Panc1 (cell line): ENCODE results near the gene ARSI. TPM values are rescaled to one million over a fixed set of nuclear protein-coding genes. Genes with fewer than 3 reads are reported as not detected.

ENCODE experiments used
- ATAC-seq: fragments of 200-7000 bp; cut with Tn5 transposase; 2 replicates; pipeline ENCODE4 v1.9.1; 2020; ENCODE audit warnings: mild to moderate bottlenecking, moderate library complexity
- BruUV-seq: library from RNA; stranded (reverse); fragments of 400-500 nt; replicated peaks from 2 replicates; lab custom pipeline; 2021; lab: Mats Ljungman, UMichigan
- CTCF ChIA-PET: fragments of 300-600 bp; sonication (Branson Sonifier 250); formaldehyde crosslinking; loops from one replicate; lab custom pipeline; 2022; ENCODE audit warnings: antibody characterized with exemption; lab: Charles Lee
- POLR2A ChIA-PET: fragments of 300-600 bp; sonication (Branson Sonifier 250); formaldehyde crosslinking; loops from one replicate; lab custom pipeline; 2022; ENCODE audit warnings: antibody characterized with exemption; lab: Charles Lee
- DNase-seq: peaks from one replicate; pipeline ENCODE4 v3.0.0-alpha.2; 2010; ENCODE audit warnings: low read depth, low spot score
- H3K27ac ChIP-seq: 2 replicates; pipeline ENCODE4 v1.5.1; 2011; ENCODE audit warnings: mild to moderate bottlenecking, low read length, inconsistent platforms
- H3K27me3 ChIP-seq: fragments of 200-500 bp; sonication (Bioruptor generic); 2 replicates; pipeline ENCODE4 v1.6.0; 2014; ENCODE audit warnings: low read length, inconsistent platforms; ENCODE audit not compliant: control insufficient read depth, insufficient read depth
- H3K36me3 ChIP-seq: fragments of 200-500 bp; sonication (Bioruptor generic); 2 replicates; pipeline ENCODE4 v1.5.1; 2014; ENCODE audit warnings: inconsistent platforms, mild to moderate bottlenecking, low read length, moderate library complexity; ENCODE audit not compliant: control insufficient read depth, insufficient read depth
- H3K4me1 ChIP-seq: 2 replicates; pipeline ENCODE4 v1.5.1; 2011; ENCODE audit warnings: inconsistent platforms, mild to moderate bottlenecking, low read length, moderate library complexity; ENCODE audit not compliant: control insufficient read depth, insufficient read depth
- H3K4me3 ChIP-seq, 2 experiments: 2 replicates each; pipeline ENCODE4 v1.5.1; 2011 to 2012; ENCODE audit warnings: low read depth in 2 of 2, low read length in 2 of 2, mild to moderate bottlenecking in 2 of 2, inconsistent platforms in 1 of 2, moderate library complexity in 1 of 2
- H3K9me3 ChIP-seq: fragments of 200-500 bp; sonication (Bioruptor generic); 2 replicates; pipeline ENCODE4 v1.5.1; 2014; ENCODE audit warnings: low read depth, mild to moderate bottlenecking, inconsistent platforms, low read length, moderate library complexity; ENCODE audit not compliant: control insufficient read depth, insufficient read depth
- CTCF ChIP-seq: fragments of 450-650 bp; IDR thresholded peaks from 2 replicates; pipeline ENCODE4 v1.5.1; 2017; ENCODE audit warnings: mild to moderate bottlenecking
- POLR2AphosphoS5 ChIP-seq: IDR thresholded peaks from 2 replicates; pipeline ENCODE4 v1.6.1; 2012; ENCODE audit warnings: mild to moderate bottlenecking, low read depth, low read length, moderate library complexity
- SIN3A ChIP-seq: IDR thresholded peaks from 2 replicates; pipeline ENCODE4 v1.6.1; 2012; ENCODE audit warnings: low read depth, mild to moderate bottlenecking, low read length, moderate library complexity, borderline replicate concordance; ENCODE audit not compliant: insufficient read depth
- TCF7L2 ChIP-seq: IDR thresholded peaks from 2 replicates; pipeline ENCODE4 v1.6.1; 2011; ENCODE audit warnings: mild to moderate bottlenecking, low read depth, low read length, inconsistent platforms
- in situ Hi-C: cut with HindIII; loops from 2 replicates; pipeline ENCODE4 v1.10.0; 2016; ENCODE audit warnings: low sequenced_read_pairs, low pct_unique_long_range_greater_than_20kb
- intact Hi-C: fragments of 100-400 bp; cut with micrococcal nuclease; formaldehyde crosslinking; loops from one replicate; pipeline ENCODE4 v1.10.0; 2022; ENCODE audit not compliant: unreplicated experiment
- total RNA-seq: library from RNA; stranded (reverse); gene quantifications from one replicate; pipeline ENCODE4 v1.2.1, GENCODE V29; 2021; ENCODE audit not compliant: unreplicated experiment
- TF ChIP-seq, protein P1 (sequence below), 2 experiments: IDR thresholded peaks; 2 replicates each; pipeline ENCODE4 v1.6.1; 2011 to 2012; ENCODE audit warnings: low read depth in 2 of 2, control low read depth in 1 of 2, low read length in 1 of 2, mild to moderate bottlenecking in 1 of 2, moderate library complexity in 1 of 2; ENCODE audit not compliant: insufficient read depth in 1 of 2

ARSI gene
- total RNA-seq, 1 experiment from 2014 or later, result 18.6 TPM

DNA sequence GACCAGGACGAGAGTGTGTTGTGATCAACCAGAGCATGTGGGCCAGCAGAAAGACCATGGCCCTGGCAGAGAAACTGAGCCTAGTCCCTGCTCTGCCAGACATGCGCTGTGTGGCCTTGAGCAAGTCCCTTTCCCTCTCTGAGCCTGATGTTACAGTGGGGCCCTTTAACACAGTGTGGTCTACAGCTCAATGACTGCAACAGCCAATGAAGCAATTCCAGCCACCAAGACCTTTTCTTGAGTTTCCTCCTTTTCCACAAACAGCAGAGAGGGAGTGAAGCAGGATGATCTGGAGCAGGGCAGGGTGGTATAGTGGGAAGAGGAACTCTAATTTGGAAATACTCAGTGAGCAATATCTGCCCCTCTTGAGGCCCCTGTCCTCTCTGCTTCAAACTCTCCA is 25.8 kb upstream of the ARSI start:
- intact Hi-C loops, result no loop called here
- Histone ChIP-seq H3K4me1 (no peaks in the 10 kb centered on the region), H3K27me3 (no peaks in the 10 kb centered on the region), H3K27ac (no peak overlapping the region), H3K4me3 (no peak overlapping the region), H3K36me3 (no peaks in the 10 kb centered on the region), H3K9me3 (no peaks in the 10 kb centered on the region)
- no peak for ATAC-seq
- BruUV-seq, result no TSS peak
- TF ChIP-seq CTCF, result no peak
- TF ChIP-seq POLR2AphosphoS5, result no peak
- no peak for TF ChIP-seq TCF7L2
- no peak for TF ChIP-seq SIN3A
- TF ChIP-seq, protein P1, sequence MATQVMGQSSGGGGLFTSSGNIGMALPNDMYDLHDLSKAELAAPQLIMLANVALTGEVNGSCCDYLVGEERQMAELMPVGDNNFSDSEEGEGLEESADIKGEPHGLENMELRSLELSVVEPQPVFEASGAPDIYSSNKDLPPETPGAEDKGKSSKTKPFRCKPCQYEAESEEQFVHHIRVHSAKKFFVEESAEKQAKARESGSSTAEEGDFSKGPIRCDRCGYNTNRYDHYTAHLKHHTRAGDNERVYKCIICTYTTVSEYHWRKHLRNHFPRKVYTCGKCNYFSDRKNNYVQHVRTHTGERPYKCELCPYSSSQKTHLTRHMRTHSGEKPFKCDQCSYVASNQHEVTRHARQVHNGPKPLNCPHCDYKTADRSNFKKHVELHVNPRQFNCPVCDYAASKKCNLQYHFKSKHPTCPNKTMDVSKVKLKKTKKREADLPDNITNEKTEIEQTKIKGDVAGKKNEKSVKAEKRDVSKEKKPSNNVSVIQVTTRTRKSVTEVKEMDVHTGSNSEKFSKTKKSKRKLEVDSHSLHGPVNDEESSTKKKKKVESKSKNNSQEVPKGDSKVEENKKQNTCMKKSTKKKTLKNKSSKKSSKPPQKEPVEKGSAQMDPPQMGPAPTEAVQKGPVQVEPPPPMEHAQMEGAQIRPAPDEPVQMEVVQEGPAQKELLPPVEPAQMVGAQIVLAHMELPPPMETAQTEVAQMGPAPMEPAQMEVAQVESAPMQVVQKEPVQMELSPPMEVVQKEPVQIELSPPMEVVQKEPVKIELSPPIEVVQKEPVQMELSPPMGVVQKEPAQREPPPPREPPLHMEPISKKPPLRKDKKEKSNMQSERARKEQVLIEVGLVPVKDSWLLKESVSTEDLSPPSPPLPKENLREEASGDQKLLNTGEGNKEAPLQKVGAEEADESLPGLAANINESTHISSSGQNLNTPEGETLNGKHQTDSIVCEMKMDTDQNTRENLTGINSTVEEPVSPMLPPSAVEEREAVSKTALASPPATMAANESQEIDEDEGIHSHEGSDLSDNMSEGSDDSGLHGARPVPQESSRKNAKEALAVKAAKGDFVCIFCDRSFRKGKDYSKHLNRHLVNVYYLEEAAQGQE (IDR thresholded peaks at IDR 0.05; ENCODE audit: insufficient read depth in 1 of 2, low read depth in 2 of 2, low read length in 1 of 2), result no peak
- no peak for DNase-seq
- ChIA-PET CTCF (no interaction called here), POLR2A (no interaction called here)
- in situ Hi-C loops, result no loop called here

DNA sequence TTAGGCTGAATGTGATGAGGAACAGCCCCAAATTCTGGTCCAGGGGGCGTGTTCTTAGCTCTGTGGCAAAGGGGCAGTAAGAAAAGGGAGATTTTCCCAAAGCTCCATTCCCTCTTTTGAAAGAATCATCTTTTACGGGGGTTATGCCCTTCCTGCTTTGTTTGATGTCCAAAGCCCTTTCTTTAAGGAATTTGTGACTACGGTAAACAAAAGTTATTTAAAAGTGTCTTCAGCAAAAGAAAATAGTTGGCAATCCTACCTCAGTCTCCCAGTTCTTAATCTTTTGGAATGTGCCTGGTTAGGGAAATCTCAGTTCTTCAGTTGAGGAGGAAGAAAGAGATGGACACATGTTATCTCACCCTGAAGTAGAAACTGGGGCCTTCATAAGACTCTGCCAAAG is 24.4 kb upstream of the ARSI start:
- intact Hi-C loops, result no loop called here
- ChIA-PET CTCF (no interaction called here), POLR2A (no interaction called here)
- no TSS peak for BruUV-seq
- no peaks in the 10 kb centered on the region for H3K9me3 ChIP-seq
- in situ Hi-C loops, result no loop called here
- TF ChIP-seq TCF7L2 (no peak), POLR2AphosphoS5 (no peak), CTCF (no peak), SIN3A (no peak)
- TF ChIP-seq, protein P1 (IDR thresholded peaks at IDR 0.05; ENCODE audit: insufficient read depth in 1 of 2, low read depth in 2 of 2, low read length in 1 of 2), result no peak
- ATAC-seq (no peak), DNase-seq (no peak)
- no peak overlapping the region for H3K4me3 ChIP-seq
- H3K27ac ChIP-seq, result no peak overlapping the region
- H3K4me1 ChIP-seq, result no peaks in the 10 kb centered on the region
- H3K36me3 ChIP-seq, result no peaks in the 10 kb centered on the region
- no peaks in the 10 kb centered on the region for H3K27me3 ChIP-seq
